NK-92 treated with Interleukin-12 subunit alpha and Interleukin-12 subunit beta, amount 100 ng/mL, for 24 hours (cell line): Measurements from ENCODE around the gene TAOK3.

Experiments
- DNase-seq: peaks from one replicate; lab custom pipeline; 2025; lab: John Stamatoyannopoulos, UW

TAOK3 gene

GRCh38 chr12:118206107-118206412 is 166.6 kb downstream of the TAOK3 start:
- DNase-seq: no peak

GRCh38 chr12:118193958-118194357 is 178.7 kb downstream of the TAOK3 start:
- no peak for DNase-seq

- DNase-seq: no peak
Observed at GRCh38 chr12:118193477-118193876, 179.2 kb downstream of the TAOK3 start.

DNA sequence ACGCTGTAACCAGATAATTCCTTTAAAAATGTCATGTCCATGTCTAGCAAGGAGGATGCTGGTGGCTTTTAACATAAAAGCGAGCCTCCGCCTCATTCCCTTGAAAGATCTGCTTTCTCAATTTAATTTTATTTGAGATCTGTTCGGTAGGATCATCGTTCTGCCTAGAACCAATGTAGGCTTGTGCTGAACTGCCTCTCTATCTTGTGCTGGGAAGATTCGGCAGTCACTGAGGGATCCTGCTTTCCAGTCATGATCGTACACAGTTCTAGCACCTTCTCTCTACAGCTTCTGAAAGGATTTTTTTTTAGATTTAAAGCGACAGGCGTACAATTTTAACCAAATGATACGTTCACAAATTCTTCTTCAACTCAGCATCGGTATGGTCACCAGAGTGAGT is 182.4 kb downstream of the TAOK3 start:
- DNase-seq: no peak

DNA sequence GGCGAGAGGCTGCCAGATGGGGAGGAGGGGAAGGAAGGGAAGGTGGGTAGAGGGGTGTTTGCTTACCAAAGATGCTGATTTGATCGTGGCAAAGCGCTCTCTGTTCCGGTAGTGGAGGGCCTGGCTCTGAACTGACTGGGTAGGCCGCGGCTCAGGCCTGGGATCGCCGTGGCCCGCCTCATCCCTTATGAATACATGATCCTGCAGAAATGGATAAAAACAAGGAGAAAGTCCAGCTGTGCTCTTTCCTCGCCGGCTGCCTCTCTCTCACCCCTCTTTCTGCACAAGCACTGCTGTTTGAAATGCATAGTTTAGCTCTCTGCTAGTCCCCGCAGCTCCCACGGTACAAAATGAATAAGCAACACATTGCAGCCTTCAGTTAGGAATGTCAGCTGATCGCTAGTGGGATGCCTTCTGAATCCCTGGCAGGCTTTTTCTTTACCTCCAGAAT is 182.9 kb downstream of the TAOK3 start:
- DNase-seq: no peak

GRCh38 chr12:118188690-118189371 is 183.9 kb downstream of the TAOK3 start:
- no peak for DNase-seq

DNA sequence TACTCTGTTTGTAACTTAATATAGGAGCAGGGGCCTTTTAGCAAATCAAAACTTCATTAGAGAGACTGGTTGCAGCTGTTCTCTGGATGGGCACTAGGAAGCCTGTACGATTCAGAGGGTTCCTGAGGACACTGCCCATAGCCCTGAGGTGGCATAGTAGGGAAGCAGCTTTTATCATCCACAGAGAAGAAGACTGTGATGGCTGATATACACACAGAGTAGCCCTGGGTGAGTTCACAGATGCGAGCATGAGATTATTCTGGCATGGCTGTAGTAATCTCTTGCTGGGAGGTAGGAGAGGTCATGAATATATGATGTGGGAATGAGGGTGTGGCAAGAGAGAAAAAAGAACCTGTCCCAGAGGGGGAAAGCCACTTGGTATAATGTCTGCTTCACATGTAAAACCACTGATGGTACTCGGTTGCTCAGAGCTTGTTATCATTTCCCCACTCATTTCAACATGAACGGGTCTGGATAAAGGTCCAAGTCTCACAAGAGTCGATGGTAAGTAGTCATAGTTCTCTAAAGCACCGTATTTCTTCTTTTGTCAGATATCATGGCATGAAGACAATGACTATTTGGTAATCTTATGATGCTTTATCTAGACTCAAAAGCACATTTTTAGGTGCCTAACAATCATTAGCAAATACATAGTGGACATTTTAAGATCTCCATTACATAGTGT is 184.8 kb downstream of the TAOK3 start:
- DNase-seq: no peak

DNA sequence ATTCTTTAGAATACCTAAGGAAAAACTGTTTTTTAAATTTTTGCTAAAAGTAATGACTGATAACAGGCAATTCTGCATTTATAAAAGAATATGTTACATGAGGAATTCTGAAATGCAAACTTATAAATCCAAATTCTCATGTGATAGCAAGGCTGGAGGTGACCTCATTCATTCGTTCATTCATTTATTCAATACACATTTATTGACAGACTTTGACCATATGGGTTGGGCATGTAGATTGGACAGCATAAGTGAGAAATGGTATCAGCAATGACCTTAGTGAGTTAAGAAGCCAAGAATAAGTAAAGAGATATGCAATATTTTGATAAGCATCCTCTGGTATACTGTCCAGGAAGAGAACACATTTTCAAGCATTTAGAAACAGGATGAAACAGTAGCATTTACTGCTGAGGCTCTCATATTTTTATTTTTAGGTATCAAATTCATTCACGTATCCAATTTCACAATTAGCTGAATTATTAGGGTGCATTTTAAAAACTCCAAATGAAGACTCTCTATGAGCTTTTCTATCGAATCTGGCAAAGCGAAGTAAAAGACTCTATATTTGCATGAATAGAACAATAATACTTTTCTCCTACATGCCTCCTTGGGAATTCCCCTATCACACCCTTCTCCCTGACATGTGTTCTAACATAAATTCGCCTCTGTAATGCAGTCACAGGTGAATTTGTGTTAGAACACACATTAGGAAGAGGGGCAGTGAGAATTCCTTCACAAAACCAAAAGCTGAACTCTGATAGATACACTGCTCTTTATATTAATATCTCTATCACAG is 186.9 kb downstream of the TAOK3 start:
- no peak for DNase-seq

- DNase-seq: no peak
Observed at GRCh38 chr12:118183711-118184110, 189.0 kb downstream of the TAOK3 start.

DNA sequence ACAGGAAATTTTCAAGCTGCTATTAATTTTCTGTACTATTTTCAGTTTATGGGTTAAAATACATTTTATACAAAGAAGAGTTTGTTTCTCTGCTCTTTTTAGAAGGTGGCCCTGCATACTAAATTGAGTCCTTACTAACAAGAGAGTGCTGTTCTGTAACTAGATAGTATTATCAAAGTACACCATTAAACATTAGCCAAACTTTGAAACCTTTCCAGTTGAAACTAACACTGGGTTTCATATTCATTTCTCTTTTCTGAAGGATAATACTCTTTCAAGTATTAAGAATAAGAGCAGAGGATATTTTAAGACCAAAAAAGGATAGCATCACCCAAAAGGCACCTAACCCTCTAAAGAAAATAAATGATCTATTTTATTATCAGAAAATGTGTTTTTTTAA is 189.6 kb downstream of the TAOK3 start:
- DNase-seq: no peak

- no peak for DNase-seq
Observed at GRCh38 chr12:118175823-118176447, 196.8 kb downstream of the TAOK3 start.

DNA sequence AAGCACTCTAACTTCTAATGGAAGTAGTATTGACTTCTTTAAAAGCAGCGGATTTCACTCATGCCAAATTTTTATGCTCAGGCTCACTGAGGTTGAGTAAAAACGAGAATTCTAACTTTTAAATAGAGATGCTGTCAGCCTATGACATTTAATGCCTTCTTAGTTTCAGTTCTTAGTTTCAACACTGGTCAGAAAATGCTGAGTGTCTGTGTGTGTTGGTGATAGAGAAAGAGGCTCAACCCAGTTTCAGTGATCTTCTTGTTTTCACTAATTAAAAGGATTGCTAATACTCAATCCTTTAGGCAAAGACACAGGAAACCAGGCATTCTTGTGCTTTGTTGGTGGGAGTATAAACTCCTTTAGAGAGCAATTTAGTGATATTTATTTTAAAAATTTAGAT is 205.8 kb downstream of the TAOK3 start:
- no peak for DNase-seq

DNA sequence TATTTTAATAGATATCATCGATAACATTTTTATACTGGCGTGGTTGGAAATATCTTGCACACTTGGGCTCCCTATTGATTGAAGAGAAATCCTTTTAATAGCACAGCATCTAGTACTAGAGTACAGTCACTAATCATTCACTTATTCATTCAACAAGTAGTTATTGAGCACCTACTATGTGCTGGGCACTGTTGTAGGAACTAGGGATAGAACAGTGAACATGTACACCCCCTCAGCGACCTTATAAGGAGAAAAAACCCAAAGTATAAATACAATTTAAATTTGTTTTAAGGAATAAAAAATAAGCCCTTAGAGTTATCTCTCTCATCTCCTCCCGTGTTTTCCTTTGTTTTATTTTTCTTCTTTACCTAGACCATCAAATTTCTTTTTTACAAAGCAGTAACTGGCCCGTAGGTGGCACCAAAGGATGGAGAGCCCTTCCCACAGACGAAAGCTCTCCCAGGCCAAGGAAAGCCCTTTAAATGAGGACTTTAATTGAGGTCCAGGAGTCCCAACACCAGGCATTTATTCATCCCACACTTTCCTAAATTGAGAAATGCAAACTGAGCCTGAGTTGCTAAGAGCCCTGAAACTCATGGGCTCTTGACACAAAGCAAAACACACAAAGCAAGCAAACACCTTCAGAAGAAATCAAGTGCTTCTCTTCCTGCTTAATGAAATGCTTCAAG is 207.8 kb downstream of the TAOK3 start:
- DNase-seq: no peak

GRCh38 chr12:118160536-118160935 is 212.2 kb downstream of the TAOK3 start:
- DNase-seq: no peak

DNA sequence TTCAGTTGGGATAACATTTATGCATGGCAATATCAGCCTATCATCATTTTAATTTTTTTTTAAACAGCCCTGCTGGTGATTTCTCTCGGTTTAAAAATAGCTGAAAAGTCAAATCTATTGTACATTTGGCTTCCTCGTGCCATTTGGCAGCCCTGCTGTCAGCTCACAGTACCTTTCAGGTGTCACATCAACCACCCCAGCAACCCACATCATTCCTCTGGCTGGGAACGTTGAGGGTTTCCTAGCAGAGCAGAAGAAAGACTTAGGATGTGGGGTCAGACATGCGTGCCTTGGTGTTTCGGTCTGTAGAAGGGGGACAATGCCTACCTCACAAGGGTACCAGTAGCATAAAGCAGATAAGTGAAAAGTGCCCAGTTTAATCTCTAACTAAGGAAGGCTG is 221.0 kb downstream of the TAOK3 start:
- no peak for DNase-seq

DNA sequence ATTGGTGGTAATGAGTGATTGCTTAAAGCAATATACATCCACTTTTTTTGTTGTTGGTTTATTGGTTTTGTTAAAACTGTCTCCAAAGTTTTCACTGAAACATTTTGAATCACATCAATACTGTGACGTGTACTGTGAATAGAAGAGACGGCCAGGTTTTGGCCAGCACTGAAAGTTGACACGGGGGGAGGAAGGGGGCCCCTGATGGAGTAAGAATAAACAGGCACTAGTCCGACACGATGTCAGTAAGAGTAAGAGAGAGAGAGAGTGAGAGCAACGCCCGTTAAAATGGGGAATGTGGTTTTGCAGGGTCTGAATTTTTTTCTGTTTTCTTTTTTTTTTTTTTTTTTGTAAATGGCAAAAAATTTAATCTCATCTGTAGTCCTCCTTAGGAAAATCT is 222.1 kb downstream of the TAOK3 start:
- DNase-seq: no peak

DNA sequence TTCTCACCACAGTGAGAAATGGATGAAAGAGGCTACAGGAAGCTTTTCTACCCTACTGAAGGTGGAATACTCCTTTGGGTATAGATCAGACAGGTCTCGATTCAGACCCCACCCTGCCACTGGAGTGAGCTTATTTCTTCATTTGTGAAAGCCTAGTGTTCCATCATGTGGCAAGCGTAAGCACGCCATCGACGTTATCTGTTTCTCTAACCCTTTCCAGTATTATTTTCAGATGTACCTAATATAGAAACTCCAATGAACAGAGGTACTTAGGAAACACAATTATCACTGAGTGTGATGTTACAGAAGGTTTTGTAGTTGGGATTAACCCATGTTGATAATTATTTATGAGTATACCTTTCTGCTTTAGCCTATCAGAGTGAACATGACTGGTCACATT is 224.4 kb downstream of the TAOK3 start:
- DNase-seq: no peak

DNA sequence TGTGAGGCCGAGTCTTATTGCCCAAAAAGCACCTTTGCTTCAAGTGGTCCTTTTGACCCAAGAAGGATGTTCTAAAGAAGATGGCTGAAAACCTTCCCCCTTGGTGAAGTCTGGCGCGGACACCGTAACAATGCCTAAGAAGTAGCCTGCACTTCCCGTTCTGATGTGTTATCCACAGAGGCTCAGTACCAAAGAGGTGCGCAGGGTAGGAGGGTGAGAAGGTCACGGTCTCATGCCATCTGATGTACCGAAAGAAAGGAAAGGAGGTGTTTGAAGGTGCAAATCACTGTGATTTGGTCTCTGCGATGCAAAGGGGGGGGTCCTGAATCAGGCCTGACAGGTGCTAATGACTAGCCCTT is 226.9 kb downstream of the TAOK3 start:
- DNase-seq: no peak

DNA sequence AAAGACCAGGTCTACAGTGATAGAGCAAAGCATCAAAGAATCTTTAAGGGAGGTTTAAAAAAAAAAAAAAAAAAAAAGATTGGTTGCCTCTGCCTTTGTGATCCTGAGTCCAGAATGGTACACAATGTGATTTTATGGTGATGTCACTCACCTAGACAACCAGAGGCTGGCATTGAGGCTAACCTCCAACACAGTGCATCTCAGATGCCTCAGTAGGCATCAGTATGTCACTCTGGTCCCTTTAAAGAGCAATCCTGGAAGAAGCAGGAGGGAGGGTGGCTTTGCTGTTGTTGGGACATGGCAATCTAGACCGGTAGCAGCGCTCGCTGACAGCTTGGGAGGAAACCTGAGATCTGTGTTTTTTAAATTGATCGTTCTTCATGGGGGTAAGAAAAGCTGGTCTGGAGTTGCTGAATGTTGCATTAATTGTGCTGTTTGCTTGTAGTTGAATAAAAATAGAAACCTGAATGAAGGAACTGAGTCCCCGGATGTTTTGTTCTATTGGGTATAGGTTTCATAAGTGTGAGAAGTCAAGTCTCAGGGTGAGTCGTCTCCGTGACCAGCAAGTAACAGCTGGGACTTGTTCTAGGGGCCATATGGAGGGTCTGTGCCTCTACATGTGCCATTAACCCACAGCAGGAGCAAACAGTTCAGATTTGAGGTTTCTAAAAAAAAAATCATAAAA is 227.5 kb downstream of the TAOK3 start:
- no peak for DNase-seq

- DNase-seq: no peak
Observed at GRCh38 chr12:118144499-118144898, 228.2 kb downstream of the TAOK3 start.

GRCh38 chr12:118140825-118141224 is 231.9 kb downstream of the TAOK3 start:
- no peak for DNase-seq
